ENCODE measurements around the gene CCNC.
A peak's percentile ranks its signal among the peaks of the same experiment; 100 is the strongest.

Gene CCNC, protein sequence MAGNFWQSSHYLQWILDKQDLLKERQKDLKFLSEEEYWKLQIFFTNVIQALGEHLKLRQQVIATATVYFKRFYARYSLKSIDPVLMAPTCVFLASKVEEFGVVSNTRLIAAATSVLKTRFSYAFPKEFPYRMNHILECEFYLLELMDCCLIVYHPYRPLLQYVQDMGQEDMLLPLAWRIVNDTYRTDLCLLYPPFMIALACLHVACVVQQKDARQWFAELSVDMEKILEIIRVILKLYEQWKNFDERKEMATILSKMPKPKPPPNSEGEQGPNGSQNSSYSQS

DNA sequence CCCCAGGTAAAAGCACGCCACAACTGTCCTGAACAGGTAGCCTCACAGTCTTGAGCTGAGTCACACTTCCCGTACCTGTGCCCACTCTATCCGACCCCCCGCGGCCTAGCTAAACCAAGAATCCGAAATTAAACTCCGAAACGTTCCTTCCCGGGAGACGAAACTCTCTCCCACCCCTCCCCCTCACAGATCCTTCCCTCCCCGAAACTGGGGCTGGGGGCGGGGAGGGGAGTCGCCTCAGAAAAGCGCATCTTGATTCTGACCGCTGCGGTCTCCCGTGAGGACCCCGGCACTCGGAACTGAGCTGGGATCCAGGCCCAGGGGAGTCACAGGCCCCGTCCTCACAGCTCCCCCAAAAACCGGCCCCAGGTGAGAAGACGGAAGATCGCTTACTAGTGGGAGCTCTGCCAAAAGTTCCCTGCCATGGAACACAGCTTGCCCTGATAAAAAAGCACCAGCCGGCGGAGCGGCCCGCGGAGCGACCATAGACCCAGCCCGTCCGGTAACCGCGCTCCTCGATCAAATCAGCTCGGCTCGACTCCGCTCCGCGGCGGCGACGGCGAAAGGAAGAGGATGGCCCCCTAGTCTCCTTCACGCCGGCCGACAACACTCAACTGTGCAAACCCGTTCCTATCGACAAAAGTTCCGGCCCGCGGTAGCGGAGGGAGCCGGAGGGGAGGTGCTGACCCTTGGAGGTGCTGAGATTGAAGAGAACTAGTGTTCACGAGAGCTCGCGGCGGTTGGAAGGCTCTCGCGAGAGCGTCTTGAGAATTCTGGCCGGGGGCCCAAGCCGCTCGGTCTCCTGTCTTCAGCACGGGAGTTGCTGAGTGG, at the start of gene CCNC:
TSS of gene CCNC (minus strand) at position 558 of the 831 bp plus-strand sequence. CDS start at position 425, 133 bp downstream.
- TF ChIP-seq, protein P1, sequence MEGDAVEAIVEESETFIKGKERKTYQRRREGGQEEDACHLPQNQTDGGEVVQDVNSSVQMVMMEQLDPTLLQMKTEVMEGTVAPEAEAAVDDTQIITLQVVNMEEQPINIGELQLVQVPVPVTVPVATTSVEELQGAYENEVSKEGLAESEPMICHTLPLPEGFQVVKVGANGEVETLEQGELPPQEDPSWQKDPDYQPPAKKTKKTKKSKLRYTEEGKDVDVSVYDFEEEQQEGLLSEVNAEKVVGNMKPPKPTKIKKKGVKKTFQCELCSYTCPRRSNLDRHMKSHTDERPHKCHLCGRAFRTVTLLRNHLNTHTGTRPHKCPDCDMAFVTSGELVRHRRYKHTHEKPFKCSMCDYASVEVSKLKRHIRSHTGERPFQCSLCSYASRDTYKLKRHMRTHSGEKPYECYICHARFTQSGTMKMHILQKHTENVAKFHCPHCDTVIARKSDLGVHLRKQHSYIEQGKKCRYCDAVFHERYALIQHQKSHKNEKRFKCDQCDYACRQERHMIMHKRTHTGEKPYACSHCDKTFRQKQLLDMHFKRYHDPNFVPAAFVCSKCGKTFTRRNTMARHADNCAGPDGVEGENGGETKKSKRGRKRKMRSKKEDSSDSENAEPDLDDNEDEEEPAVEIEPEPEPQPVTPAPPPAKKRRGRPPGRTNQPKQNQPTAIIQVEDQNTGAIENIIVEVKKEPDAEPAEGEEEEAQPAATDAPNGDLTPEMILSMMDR (IDR thresholded peaks at IDR 0.05; ENCODE audit: low read depth, low read length), result no peak
- H3K4me3 ChIP-seq (ENCODE audit: low read depth, low read length), result peak within 1 kb of the TSS; percentile 81

DNA sequence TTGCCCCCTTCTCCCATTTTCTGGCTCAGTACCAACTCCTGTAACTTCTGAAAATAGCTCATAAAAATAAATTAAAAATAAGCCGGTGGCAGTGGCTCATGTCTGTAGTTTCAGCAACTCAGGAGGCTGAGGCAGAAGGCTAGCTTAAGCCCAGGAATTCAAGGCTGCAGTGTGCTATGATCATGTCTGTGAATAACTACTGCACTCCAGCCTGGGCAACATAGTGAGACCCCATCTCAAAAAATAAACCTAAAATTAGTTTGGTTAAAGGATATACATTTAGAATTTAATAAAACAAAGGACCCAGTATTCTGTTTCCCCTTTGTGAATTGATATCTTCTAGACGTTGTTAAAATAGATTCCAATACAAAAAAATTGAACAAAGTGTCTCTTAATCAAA, 48.7 kb upstream of the CCNC start:
- TF ChIP-seq, protein P1 (IDR thresholded peaks at IDR 0.05; ENCODE audit: low read depth, low read length), result no peak
- H3K4me3 ChIP-seq (ENCODE audit: low read depth, low read length), result no peak overlapping the region

DNA sequence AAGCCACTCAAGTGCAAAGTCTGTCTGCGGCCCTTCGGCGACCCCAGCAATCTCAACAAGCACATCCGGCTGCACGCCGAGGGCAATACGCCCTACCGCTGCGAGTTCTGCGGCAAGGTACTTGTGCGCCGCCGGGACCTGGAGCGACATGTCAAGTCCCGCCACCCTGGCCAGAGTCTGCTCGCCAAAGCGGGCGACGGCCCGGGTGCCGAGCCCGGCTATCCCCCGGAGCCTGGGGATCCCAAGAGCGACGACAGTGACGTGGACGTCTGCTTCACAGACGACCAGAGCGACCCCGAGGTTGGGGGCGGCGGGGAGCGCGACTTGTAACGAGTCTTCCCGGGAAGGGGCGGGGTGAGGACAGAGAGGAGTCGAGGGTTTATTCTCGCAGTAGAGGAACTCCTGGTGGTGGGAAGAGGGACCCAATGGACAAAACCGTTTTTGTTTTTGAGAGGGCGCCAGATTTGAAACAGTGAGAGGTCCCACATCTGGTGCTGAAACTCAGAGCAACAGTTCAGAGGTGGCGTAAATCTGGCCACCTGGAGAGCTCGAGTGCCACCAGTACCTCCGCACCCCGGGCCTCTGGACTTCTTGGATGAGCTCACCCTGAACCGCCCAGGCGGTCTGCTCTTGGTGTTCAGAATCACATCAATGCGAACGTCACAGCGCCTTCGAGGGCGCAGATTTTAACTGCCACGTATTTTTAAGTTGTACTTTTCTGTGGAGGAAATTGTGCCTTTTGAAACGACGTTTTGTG, 46.1 kb upstream of the CCNC start:
- no peak overlapping the region for H3K4me3 ChIP-seq (ENCODE audit: low read depth, low read length)

DNA sequence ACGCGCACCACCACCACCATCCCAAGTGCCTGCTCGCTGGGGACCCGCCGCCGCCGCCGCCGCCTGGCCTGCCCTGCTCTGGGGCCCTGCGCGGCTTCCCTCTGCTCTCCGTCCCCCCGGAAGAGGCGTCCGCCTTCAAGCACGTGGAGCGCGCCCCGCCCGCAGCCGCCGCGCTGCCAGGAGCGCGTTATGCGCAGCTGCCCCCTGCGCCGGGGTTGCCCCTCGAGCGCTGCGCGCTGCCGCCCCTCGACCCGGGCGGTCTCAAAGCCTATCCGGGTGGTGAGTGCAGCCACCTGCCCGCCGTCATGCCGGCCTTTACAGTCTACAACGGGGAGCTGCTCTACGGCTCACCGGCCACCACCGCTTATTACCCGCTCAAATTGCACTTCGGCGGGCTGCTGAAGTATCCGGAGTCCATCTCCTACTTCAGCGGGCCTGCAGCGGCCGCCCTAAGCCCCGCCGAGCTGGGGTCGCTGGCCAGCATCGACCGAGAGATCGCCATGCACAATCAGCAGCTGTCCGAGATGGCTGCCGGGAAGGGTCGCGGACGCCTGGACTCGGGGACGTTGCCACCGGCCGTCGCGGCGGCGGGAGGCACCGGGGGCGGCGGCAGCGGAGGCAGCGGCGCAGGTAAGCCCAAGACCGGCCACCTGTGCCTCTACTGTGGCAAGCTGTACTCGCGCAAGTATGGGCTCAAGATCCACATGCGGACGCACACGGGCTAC, 45.4 kb upstream of the CCNC start:
- TF ChIP-seq, protein P1 (IDR thresholded peaks at IDR 0.05; ENCODE audit: low read depth, low read length), result no peak
- peak overlapping the region; percentile 46 for H3K4me3 ChIP-seq (ENCODE audit: low read depth, low read length)

More for the DNA sequence above, 46.1 kb upstream of the CCNC start:
- TF ChIP-seq, protein P1 (IDR thresholded peaks at IDR 0.05; ENCODE audit: low read depth, low read length), result no peak

DNA sequence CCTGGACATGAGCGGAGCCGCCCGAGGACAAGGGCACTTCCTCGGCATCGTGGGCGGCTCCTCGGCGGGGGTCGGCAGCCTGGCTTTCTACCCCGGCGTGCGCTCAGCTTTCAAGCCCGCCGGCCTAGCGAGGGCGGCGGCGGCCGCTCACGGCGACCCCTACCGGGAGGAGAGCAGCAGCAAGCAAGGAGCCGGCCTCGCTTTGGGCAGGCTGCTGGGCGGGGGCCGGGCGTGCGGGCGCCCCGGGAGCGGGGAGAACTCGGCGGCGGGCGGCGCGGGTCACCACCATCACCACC, 44.9 kb upstream of the CCNC start:
- peak overlapping the region; percentile 46 for H3K4me3 ChIP-seq (ENCODE audit: low read depth, low read length)
- TF ChIP-seq, protein P1 (IDR thresholded peaks at IDR 0.05; ENCODE audit: low read depth, low read length), result no peak

DNA sequence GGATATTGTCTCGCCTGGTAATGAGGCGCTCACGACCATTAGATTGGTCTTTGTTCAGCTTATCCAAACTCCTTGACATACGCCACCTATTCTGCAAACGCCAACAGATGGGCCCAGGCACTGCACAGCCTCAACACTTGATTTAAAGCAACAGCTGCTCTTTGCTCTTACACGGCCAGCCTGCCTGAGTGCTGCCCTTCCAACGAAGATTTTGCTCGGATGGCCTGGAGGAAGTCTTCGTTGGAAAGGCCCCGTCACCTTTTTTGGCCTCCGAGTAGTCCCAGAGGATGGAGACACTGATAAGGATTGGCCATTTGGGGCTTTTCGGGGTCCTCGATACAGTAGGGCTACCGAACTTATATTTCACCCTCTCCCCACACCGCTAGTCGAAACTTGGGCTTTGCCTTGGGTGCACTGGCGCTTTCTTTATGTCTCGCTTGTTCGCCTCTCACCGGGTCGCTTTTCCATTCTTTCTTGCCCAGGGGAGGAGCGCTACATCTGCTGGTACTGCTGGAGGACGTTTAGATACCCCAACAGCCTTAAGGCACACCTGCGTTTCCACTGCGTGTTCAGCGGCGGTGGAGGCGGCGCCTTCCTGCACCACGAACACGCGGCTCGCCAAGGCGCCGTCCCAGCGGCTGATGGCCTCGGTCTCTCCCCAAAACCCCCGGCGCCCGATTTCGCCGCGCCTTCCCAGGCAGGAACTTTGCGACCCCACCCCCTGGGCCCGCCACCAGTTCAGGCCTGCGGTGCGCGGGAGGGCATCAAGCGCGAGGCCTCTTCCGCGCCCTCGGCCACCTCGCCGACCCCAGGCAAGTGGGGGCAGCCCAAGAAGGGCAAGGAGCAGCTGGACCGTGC, 44.3 kb upstream of the CCNC start:
- no peak overlapping the region; the same call in 1 of the 2 replicates for H3K4me3 ChIP-seq (ENCODE audit: low read depth, low read length)
- TF ChIP-seq, protein P1 (IDR thresholded peaks at IDR 0.05; ENCODE audit: low read depth, low read length), result no peak
